ENCODE measurements around the gene STK4. TPM values are rescaled to one million over a fixed set of nuclear protein-coding genes. Genes with fewer than 3 reads are reported as not detected.
A peak's percentile ranks its signal among the peaks of the same experiment; 100 is the strongest.

STK4 gene
- total RNA-seq, 1 donor from 2014 or later: 149 TPM

GRCh38 chr20:45041464-45042337, 75.4 kb downstream of the STK4 start:
- Mint-ChIP-seq H3K4me1 (ENCODE audit: low read depth) (peaks cover 46% of the 10 kb centered on the region), H3K27me3 (ENCODE audit: insufficient read depth) (no peaks in the 10 kb centered on the region), H3K4me3 (no peak overlapping the region), H3K36me3 (ENCODE audit: low read depth) (peaks cover 31% of the 10 kb centered on the region), H3K9me3 (no peaks in the 10 kb centered on the region), H3K27ac (peak overlapping the region; percentile 65)
- intact Hi-C loops (cut with micrococcal nuclease): no loop called here
- DNase-seq (ENCODE audit: low spot score): no peak

GRCh38 chr20:45042978-45043377, 76.7 kb downstream of the STK4 start:
- Mint-ChIP-seq H3K36me3 (ENCODE audit: low read depth) (peaks cover 33% of the 10 kb centered on the region), H3K4me3 (no peak overlapping the region), H3K27ac (peak overlapping the region; percentile 10), H3K27me3 (ENCODE audit: insufficient read depth) (no peaks in the 10 kb centered on the region), H3K4me1 (ENCODE audit: low read depth) (peaks cover 46% of the 10 kb centered on the region), H3K9me3 (no peaks in the 10 kb centered on the region)
- no peak for DNase-seq (ENCODE audit: low spot score)
- intact Hi-C loops (cut with micrococcal nuclease): no loop called here

DNA sequence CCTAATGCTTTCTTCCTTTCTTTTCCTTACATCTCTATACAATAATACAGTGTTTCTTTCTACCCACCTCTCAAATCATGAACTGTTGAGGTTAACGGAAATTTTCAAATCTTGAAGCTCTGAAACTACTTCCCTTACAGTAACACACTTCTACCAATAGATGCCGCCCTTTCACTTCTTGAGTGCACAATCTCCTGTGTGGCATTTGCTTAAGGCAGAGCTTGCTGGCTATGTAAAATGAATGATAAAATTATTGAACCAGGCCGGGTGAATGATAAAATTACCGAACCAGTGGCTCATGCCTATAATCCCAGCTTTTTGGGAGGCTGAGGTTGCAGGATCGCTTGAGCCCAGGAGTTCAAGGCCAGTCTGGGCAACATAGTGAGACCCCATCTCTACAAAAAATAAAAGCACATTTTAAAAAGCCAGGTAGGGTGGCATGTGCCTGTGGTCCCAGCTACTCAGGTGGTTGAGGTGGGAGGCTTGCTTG, 77.8 kb downstream of the STK4 start:
- H3K27me3 Mint-ChIP-seq (ENCODE audit: insufficient read depth): no peaks in the 10 kb centered on the region
- H3K9me3 Mint-ChIP-seq: no peaks in the 10 kb centered on the region
- DNase-seq (ENCODE audit: low spot score): peak; percentile 21
- H3K36me3 Mint-ChIP-seq (ENCODE audit: low read depth): peaks cover 36% of the 10 kb centered on the region
- intact Hi-C loops (cut with micrococcal nuclease): loop anchor here (1.0 kb wide), 4 partner anchors 9 to 247 kb away; no protein-coding TSS in a partner anchor
- no peak overlapping the region for H3K4me3 Mint-ChIP-seq
- H3K4me1 Mint-ChIP-seq (ENCODE audit: low read depth): peaks cover 49% of the 10 kb centered on the region
- H3K27ac Mint-ChIP-seq: peak overlapping the region; percentile 58

- Mint-ChIP-seq H3K36me3 (ENCODE audit: low read depth) (peaks cover 36% of the 10 kb centered on the region), H3K4me1 (ENCODE audit: low read depth) (peaks cover 49% of the 10 kb centered on the region), H3K27me3 (ENCODE audit: insufficient read depth) (no peaks in the 10 kb centered on the region), H3K9me3 (no peaks in the 10 kb centered on the region), H3K4me3 (no peak overlapping the region), H3K27ac (no peak overlapping the region)
- intact Hi-C loops (cut with micrococcal nuclease): loop anchor here (1.0 kb wide), 4 partner anchors 9 to 247 kb away; no protein-coding TSS in a partner anchor
- DNase-seq (ENCODE audit: low spot score): no peak
Observed at GRCh38 chr20:45044601-45045000, 78.3 kb downstream of the STK4 start.

GRCh38 chr20:45047581-45048119, 81.3 kb downstream of the STK4 start:
- peaks cover 28% of the 10 kb centered on the region for H3K36me3 Mint-ChIP-seq (ENCODE audit: low read depth)
- no peaks in the 10 kb centered on the region for H3K27me3 Mint-ChIP-seq (ENCODE audit: insufficient read depth)
- DNase-seq (ENCODE audit: low spot score): no peak
- intact Hi-C loops (cut with micrococcal nuclease): no loop called here
- H3K27ac Mint-ChIP-seq: no peak overlapping the region
- H3K9me3 Mint-ChIP-seq: no peaks in the 10 kb centered on the region
- no peak overlapping the region for H3K4me3 Mint-ChIP-seq
- peaks cover 47% of the 10 kb centered on the region for H3K4me1 Mint-ChIP-seq (ENCODE audit: low read depth)

DNA sequence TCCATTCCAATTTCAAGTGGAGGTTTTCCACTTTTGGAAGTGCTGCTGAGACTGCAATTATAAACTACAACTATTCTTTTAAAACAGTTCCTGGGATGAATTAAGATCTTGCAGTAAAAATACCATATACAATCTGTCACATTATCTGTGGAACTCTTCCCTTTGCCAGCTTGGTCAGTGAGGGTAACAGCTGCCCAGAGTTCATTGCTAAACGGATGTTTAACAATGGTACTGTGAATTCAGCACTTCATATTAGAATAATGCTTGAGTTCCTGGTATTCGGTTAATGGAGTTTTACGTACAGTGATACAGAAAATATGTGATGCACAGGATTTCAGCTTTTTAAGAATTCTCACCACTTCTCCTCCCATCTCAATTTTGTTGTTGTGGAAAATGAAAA, 83.1 kb downstream of the STK4 start:
- Mint-ChIP-seq H3K4me1 (ENCODE audit: low read depth) (peaks cover 48% of the 10 kb centered on the region), H3K27me3 (ENCODE audit: insufficient read depth) (no peaks in the 10 kb centered on the region), H3K4me3 (peak overlapping the region; percentile 15), H3K9me3 (no peaks in the 10 kb centered on the region), H3K27ac (peak overlapping the region; percentile 75), H3K36me3 (ENCODE audit: low read depth) (peaks cover 24% of the 10 kb centered on the region)
- no peak for DNase-seq (ENCODE audit: low spot score)
- intact Hi-C loops (cut with micrococcal nuclease): no loop called here

DNA sequence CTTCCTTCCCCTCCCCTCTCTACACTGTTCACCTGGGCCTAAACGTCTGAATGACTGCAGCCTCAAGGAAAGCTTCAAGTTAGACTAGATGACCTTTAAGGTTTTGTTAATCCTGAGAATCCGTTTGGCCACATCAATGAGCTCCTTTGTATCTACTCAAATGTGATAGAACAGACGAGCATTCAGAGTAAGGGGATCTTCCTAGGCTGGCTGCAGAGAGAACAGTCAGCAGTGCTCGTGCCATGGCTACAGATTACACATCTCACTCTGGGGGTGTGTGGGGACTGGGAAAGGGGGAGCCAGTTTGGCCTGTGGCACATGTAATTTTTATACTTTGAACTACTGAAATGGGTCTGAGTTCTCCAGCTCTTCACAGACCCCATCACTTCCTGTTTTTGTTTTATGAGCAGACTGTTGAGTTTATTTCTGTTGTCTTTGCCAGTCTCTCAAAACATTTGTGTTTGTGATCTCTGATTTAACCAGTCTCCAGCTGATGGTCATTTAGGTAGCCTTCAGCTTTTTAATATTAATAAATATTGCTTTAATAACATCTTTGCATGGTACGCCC, 83.7 kb downstream of the STK4 start:
- DNase-seq (ENCODE audit: low spot score): no peak
- Mint-ChIP-seq H3K36me3 (ENCODE audit: low read depth) (peaks cover 27% of the 10 kb centered on the region), H3K4me1 (ENCODE audit: low read depth) (peaks cover 51% of the 10 kb centered on the region), H3K9me3 (no peaks in the 10 kb centered on the region), H3K27ac (peak overlapping the region; percentile 75), H3K4me3 (peak overlapping the region; percentile 15), H3K27me3 (ENCODE audit: insufficient read depth) (no peaks in the 10 kb centered on the region)
- intact Hi-C loops (cut with micrococcal nuclease): no loop called here

- Mint-ChIP-seq H3K4me3 (no peak overlapping the region), H3K4me1 (ENCODE audit: low read depth) (peaks cover 62% of the 10 kb centered on the region), H3K27ac (peak overlapping the region; percentile 61), H3K36me3 (ENCODE audit: low read depth) (peaks cover 40% of the 10 kb centered on the region), H3K9me3 (no peaks in the 10 kb centered on the region), H3K27me3 (ENCODE audit: insufficient read depth) (no peaks in the 10 kb centered on the region)
- intact Hi-C loops (cut with micrococcal nuclease): no loop called here
- no peak for DNase-seq (ENCODE audit: low spot score)
Observed at GRCh38 chr20:45051204-45052060, 85.1 kb downstream of the STK4 start.

DNA sequence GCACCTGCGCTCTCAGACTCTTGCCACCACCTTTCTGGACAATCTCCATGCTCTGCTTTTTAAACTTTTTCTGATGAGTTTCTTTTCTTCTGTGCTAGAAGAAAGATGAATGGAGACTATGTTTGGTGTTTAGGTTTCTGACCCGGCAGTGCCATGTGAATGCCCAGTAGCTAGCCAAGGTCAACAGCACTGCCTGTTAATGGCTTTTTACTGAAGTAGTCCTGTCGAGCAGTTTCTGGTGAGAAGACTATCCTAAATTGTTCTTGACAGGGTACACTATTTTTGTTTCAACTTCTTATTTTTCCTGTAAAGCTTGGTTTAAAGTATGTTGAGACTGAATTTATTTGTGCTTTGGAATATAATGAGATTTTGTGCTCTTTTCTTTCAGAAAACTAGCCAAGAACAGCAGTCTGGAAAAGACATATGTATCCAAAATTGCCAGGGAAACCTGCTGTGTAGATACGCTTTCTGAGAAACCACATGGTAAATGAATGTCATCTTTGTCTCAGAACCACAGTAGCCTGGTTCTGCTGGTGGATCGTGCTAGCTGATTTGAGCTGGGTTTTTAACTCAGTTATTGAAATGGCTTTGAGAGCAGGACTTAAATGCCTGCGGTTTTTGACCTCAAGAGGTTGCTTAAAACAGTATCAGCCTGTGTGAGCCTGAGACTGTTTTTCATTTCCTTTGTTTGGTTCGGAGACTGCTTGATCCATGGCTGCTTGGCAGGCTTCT, 86.6 kb downstream of the STK4 start:
- DNase-seq (ENCODE audit: low spot score): no peak
- no peaks in the 10 kb centered on the region for H3K27me3 Mint-ChIP-seq (ENCODE audit: insufficient read depth)
- intact Hi-C loops (cut with micrococcal nuclease): loop anchor here (1.0 kb wide), 1 partner anchor 9 kb away; no protein-coding TSS in a partner anchor
- H3K4me1 Mint-ChIP-seq (ENCODE audit: low read depth): peaks cover 62% of the 10 kb centered on the region
- H3K4me3 Mint-ChIP-seq: no peak overlapping the region
- no peaks in the 10 kb centered on the region for H3K9me3 Mint-ChIP-seq
- peak overlapping the region; percentile 73 for H3K27ac Mint-ChIP-seq
- H3K36me3 Mint-ChIP-seq (ENCODE audit: low read depth): peaks cover 45% of the 10 kb centered on the region

DNA sequence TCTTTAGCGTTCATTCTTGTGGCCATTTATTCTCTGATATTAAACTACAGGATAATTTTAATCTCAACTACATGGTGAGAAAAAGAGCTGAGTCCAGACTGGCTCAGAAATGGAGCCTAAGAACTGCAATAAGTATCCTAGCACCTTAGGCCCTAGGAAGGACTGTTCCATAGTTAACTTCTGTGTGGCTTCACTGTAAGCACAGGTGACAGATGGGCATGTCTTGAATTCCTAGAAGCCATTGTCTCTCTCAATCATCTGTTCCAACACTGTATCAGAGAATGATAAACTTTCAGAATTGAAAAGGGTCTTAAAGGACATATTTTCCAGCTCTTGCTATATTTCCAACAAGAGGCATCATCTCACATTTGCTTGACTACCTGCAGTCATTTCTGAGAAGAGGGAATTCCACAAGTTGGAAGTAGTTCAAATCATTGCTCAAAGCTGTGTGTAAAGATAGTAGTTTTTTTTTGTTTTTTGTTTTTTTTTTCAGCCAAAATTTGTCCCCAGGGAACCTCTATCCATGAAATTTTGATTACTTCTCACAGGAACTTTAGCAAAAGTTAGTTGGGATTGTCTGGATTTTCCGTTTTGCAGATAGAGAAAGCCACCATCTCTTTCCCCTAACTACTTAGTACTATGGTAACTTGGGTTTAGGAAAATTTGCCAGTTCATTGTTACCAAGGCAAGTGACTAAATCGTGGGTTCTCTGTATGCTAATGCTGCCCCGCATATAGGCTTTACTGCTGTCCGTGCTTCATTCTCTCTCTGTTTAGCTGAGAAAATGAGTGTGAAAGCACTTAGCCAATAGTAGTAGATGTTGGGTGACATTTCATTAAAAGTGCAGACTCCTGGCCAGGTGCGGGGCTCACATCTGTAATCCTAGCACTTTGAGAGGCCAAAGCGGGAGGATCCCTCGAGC, 87.4 kb downstream of the STK4 start:
- H3K4me1 Mint-ChIP-seq (ENCODE audit: low read depth): peaks cover 68% of the 10 kb centered on the region
- no peaks in the 10 kb centered on the region for H3K27me3 Mint-ChIP-seq (ENCODE audit: insufficient read depth)
- no peak for DNase-seq (ENCODE audit: low spot score)
- H3K27ac Mint-ChIP-seq: peak overlapping the region; percentile 73
- intact Hi-C loops (cut with micrococcal nuclease): loop anchor here (1.0 kb wide), 1 partner anchor 9 kb away; no protein-coding TSS in a partner anchor
- no peaks in the 10 kb centered on the region for H3K9me3 Mint-ChIP-seq
- no peak overlapping the region for H3K4me3 Mint-ChIP-seq
- H3K36me3 Mint-ChIP-seq (ENCODE audit: low read depth): peaks cover 47% of the 10 kb centered on the region

DNA sequence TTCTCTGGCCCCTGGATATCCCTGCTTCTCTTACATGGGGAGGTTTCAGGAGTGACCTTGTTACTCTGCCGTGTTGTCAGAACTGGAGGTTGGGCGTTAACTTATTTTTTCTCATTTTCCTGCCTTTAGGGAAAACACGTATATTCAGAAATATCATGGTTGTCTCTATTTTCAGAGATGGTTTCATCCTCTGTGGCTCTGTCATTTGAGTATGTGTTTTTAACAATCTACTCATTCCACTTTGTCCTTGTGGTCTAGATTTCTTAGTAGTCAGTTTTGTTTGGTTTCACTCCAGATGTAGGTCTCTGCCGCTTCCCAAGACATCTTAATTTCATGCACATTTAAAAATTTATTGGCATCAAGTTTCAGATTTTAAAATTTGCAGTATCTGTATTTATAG, 88.7 kb downstream of the STK4 start:
- Mint-ChIP-seq H3K9me3 (no peaks in the 10 kb centered on the region), H3K4me3 (no peak overlapping the region), H3K27ac (peak overlapping the region; percentile 44), H3K36me3 (ENCODE audit: low read depth) (peaks cover 45% of the 10 kb centered on the region), H3K4me1 (ENCODE audit: low read depth) (peaks cover 63% of the 10 kb centered on the region), H3K27me3 (ENCODE audit: insufficient read depth) (no peaks in the 10 kb centered on the region)
- no peak for DNase-seq (ENCODE audit: low spot score)
- intact Hi-C loops (cut with micrococcal nuclease): no loop called here

Data from activated T-helper 1 cell treated with anti-CD3 and anti-CD28 coated beads, Interleukin-12 subunit alpha, Interleukin-12 subunit beta, Interleukin-2, Interleukin-4 antibody, amounts not matched to agents 30 ng/mL and 10 ng/mL and 1 ng/mL, durations not matched to agents 14 hours and 24 hours and 36 hours (primary cell).